IPS-NIHi11 (cell line): Measurements from ENCODE around the gene GLG1.
A peak's percentile ranks its signal among the peaks of the same experiment; 100 is the strongest.
"Not testable (repeated sequence)": the region's sequence is repeated elsewhere in the genome, so short reads cannot be mapped to it uniquely, and the experiment has no call there.

Experiments
- DNase-seq: peaks from one replicate; pipeline ENCODE4 v3.0.0; 2012; ENCODE audit warnings: mixed read lengths, low spot score

Gene GLG1

GRCh38 chr16:74443624-74444346, 163.1 kb downstream of the GLG1 start:
- DNase-seq: not testable (repeated sequence)

- no peak for DNase-seq
These were observed 167.2 kb downstream of the GLG1 start for GRCh38 chr16:74439685-74440084.

GRCh38 chr16:74438492-74438979, 168.4 kb downstream of the GLG1 start:
- no peak for DNase-seq

DNA sequence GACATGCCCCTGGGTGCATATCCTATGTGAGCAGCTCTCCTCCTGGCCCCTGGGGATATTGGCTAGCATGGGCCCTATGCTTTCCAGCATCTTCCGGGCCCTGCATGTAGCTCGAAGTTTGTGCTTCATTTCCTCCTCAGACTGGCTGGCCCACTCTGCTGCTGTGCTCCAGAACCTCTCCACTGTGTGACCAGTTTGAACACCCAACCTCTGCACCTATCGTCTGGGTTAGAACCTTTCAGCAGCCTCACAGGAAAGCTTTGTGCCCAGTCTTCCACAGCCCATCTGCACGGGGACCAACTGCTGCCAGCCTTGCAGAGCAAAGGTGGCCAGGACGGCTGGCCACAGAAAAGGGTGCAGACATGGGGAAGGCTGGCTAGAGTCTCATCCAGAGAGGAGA, 175.4 kb downstream of the GLG1 start:
- no peak for DNase-seq

DNA sequence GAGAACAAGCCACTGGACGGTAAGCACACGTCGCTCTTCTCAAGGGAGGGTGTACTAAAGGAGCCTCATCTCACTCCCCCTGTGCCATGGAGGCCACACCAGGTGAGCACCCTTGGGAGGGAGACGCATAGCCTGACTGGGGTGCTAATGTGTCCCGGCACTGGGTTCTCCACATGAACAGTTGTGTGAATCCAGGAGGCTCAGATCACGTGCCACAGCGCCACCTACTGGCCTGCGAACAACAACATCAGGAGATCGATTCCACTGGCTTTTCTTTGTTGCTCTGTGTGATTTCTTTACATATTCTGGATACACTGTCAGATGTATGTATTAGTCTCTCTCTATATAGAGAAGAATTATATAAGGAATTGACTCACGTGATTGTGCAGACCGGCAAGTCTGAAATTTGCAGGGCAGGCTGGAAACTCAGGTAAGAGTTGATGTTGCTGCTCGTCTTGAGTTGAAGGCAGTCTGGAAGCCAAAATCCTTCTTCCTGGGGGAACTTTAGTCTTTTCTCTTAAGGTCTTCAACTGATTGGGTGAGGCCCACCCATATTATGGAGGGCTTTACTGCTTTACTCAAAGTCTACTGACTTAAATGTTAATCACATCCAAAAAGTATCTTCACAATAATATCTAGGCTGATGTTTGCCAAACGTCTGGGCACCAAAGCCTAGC, 176.7 kb downstream of the GLG1 start:
- peak; percentile 60 for DNase-seq

GRCh38 chr16:74428493-74428892, 178.4 kb downstream of the GLG1 start:
- not testable (repeated sequence) for DNase-seq

DNA sequence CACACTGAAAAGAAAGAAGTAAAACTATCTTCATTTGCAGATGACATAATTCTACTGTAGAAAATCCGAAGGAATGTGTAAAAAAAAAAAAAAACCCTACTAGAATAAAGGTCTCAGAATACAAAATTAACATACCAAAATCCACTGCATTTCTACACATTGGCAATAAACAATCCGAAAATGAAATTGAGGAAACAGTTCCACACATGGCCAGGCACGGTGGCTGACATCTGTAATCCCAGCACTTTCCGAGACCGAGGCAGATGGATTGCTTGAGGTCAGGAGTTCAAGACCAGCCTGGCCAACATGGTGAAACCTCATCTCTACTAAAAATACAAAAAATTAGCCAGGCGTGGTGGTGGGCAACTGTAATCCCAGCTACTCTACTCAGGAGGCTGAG, 181.2 kb downstream of the GLG1 start:
- DNase-seq: not testable (repeated sequence)

GRCh38 chr16:74423721-74424120, 183.2 kb downstream of the GLG1 start:
- DNase-seq: not testable (repeated sequence)

DNA sequence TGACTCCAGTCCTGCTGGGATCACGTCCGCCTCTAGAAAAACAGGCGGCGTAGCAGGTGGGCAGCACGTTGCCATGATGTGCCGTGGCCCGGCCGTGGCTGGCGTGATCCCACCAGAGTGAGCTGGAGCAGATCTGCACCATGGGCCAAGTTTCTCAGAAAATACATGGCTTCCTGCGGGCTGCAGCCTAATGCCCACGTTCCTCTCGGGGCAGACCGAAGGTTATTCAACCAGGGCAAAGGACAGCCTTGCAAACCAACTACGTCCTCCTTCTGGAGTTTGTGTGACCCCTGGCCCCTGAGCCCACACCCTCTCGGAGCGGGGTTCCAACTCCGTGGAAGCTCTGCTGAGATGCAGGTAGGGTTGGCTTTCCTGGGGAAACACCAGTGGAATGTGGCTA, 184.8 kb downstream of the GLG1 start:
- DNase-seq: not testable (repeated sequence)

- not testable (repeated sequence) for DNase-seq
These were observed 185.5 kb downstream of the GLG1 start for GRCh38 chr16:74421482-74421785.

- not testable (repeated sequence) for DNase-seq
These were observed 186.1 kb downstream of the GLG1 start, which contains the start of gene CLEC18B for GRCh38 chr16:74420612-74421481. TSS of gene CLEC18B (minus strand) at chr16:74421478. CDS start at chr16:74421270, 208 bp downstream.

GRCh38 chr16:74419811-74420210, 187.1 kb downstream of the GLG1 start:
- not testable (repeated sequence) for DNase-seq

DNA sequence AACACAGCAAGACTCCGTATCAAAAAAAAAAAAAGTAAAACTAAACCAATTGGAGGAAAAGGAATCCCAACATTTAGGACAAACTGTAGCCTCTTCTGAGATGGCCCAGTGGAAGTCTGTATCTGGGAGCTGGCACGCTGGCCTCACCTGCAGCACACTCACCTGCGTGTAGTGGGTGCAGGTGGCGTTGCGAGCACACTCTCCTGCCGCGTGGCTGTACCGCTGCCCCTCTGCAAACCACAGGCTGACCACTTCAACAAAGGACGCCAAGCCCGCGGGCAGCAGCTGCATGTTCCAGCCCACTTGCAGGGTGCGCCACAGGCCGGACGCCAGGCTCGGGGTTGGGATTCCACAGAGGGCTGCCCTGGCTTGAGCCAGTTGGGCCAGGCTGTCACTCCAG, 189.0 kb downstream of the GLG1 start:
- not testable (repeated sequence) for DNase-seq

GRCh38 chr16:74413920-74414319, 193.0 kb downstream of the GLG1 start:
- DNase-seq: not testable (repeated sequence)

- not testable (repeated sequence) for DNase-seq
These were observed 193.4 kb downstream of the GLG1 start for GRCh38 chr16:74413485-74413884.

DNA sequence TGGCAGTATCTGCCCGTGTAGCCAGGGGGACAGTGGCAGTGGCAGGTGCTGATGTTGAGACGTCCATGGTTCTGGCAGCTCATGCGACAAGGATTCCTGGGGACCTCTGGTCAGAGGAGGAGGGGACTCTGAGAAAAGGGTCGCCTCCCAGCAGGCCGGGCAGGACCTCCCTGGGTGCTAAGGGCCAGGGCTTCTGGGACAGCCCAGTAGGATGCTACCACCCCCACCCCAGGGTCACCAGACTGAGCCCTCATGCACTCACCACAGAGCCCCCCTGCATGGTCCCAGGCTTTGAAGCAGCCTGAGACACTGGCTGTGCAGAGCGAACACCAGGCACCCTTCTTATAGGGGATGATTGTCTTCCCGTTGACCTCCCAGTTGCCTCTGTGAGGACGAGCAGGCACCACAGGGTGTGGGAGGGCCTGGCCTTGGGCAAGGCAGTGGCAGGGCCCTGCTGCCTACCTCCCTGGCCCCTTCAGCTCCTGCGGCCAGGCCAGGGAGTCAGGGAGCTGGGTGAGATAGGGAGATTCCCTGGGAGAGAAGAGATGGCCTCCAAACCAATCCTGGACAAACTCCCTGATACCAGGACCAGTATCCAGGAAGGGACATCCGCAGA, 194.0 kb downstream of the GLG1 start:
- not testable (repeated sequence) for DNase-seq

- not testable (repeated sequence) for DNase-seq
These were observed 194.7 kb downstream of the GLG1 start for GRCh38 chr16:74412138-74412774.

- not testable (repeated sequence) for DNase-seq
These were observed 195.9 kb downstream of the GLG1 start for GRCh38 chr16:74410981-74411380.

- DNase-seq: not testable (repeated sequence)
These were observed 196.6 kb downstream of the GLG1 start for GRCh38 chr16:74410057-74410957.
